OCI-LY1 (cell line): Measurements from ENCODE around the gene TRIM10.
A peak's percentile ranks its signal among the peaks of the same experiment; 100 is the strongest.

ENCODE experiments used
- H2AFZ ChIP-seq: fragments of 200-600 bp; sonication (generic), shearing (Covaris generic); 2 replicates; pipeline ENCODE4 v1.6.0; 2014; ENCODE audit warnings: antibody characterized with exemption, mild to moderate bottlenecking, low read length
- H3F3A ChIP-seq: fragments of 200-600 bp; sonication (generic), shearing (Covaris generic); 2 replicates; pipeline ENCODE4 v1.6.0; 2014; ENCODE audit warnings: mild to moderate bottlenecking, antibody characterized with exemption, low read length, moderate library complexity; ENCODE audit not compliant: insufficient read depth
- H3K27ac ChIP-seq: fragments of 200-600 bp; sonication (generic); 2 replicates; pipeline ENCODE4 v1.5.1; 2014; ENCODE audit warnings: low read length, mixed run types, mild to moderate bottlenecking, low read depth; ENCODE audit not compliant: poor library complexity, severe bottlenecking
- H3K27me3 ChIP-seq: fragments of 200-600 bp; sonication (generic); 2 replicates; pipeline ENCODE4 v1.6.0; 2014; ENCODE audit warnings: antibody characterized with exemption, mild to moderate bottlenecking, low read length, moderate library complexity; ENCODE audit not compliant: insufficient read depth
- H3K36me3 ChIP-seq: fragments of 200-600 bp; sonication (generic); 2 replicates; pipeline ENCODE4 v1.6.1; 2014; ENCODE audit warnings: mild to moderate bottlenecking, antibody characterized with exemption, low read length, moderate library complexity, mixed read lengths; ENCODE audit not compliant: insufficient read depth
- H3K4me1 ChIP-seq: fragments of 200-600 bp; sonication (generic); 2 replicates; pipeline ENCODE4 v1.5.1; 2014; ENCODE audit warnings: mild to moderate bottlenecking, low read length, moderate library complexity; ENCODE audit not compliant: insufficient read depth, severe bottlenecking
- H3K4me2 ChIP-seq: fragments of 200-600 bp; sonication (generic), shearing (Covaris generic); 2 replicates; pipeline ENCODE4 v1.6.1; 2014; ENCODE audit warnings: low read length
- H3K4me3 ChIP-seq: fragments of 200-600 bp; sonication (generic); 2 replicates; pipeline ENCODE4 v1.5.1; 2014; ENCODE audit warnings: low read length, low read depth, mild to moderate bottlenecking, mixed read lengths; ENCODE audit not compliant: poor library complexity, severe bottlenecking
- H3K79me2 ChIP-seq: fragments of 200-600 bp; shearing (Covaris generic); 2 replicates; pipeline ENCODE4 v1.6.1; 2016; ENCODE audit warnings: mixed run types, low read length, mixed read lengths; ENCODE audit not compliant: insufficient read depth
- H3K9ac ChIP-seq: fragments of 200-600 bp; sonication (generic), shearing (Covaris generic); 2 replicates; pipeline ENCODE4 v1.6.1; 2014; ENCODE audit warnings: mild to moderate bottlenecking, low read length, mixed read lengths
- H3K9me2 ChIP-seq: fragments of 200-600 bp; sonication (generic), shearing (Covaris generic); 2 replicates; pipeline ENCODE4 v1.6.1; 2014; ENCODE audit warnings: low read depth, mild to moderate bottlenecking, low read length, mixed read lengths
- H3K9me3 ChIP-seq: fragments of 200-600 bp; shearing (Covaris generic); 2 replicates; pipeline ENCODE4 v1.6.1; 2014; ENCODE audit warnings: low read length, mixed read lengths
- H4K20me1 ChIP-seq: fragments of 200-600 bp; sonication (generic), shearing (Covaris generic); 2 replicates; pipeline ENCODE4 v1.6.0; 2016; ENCODE audit warnings: mild to moderate bottlenecking, low read length; ENCODE audit not compliant: insufficient read depth
- EZH2 ChIP-seq: fragments of 200-600 bp; sonication (generic), shearing (Covaris generic); IDR thresholded peaks from 2 replicates; pipeline ENCODE4 v1.8.0; 2017; ENCODE audit warnings: borderline replicate concordance, mixed run types, mild to moderate bottlenecking, antibody characterized with exemption, low read length, moderate library complexity, mixed read lengths
- TF ChIP-seq, protein P1 (sequence below): fragments of 200-600 bp; sonication (generic), shearing (Covaris generic); IDR thresholded peaks from 2 replicates; pipeline ENCODE4 v1.5.1; 2017; ENCODE audit warnings: mild to moderate bottlenecking, antibody characterized with exemption, low read length, moderate library complexity, mixed read lengths

Gene TRIM10

DNA sequence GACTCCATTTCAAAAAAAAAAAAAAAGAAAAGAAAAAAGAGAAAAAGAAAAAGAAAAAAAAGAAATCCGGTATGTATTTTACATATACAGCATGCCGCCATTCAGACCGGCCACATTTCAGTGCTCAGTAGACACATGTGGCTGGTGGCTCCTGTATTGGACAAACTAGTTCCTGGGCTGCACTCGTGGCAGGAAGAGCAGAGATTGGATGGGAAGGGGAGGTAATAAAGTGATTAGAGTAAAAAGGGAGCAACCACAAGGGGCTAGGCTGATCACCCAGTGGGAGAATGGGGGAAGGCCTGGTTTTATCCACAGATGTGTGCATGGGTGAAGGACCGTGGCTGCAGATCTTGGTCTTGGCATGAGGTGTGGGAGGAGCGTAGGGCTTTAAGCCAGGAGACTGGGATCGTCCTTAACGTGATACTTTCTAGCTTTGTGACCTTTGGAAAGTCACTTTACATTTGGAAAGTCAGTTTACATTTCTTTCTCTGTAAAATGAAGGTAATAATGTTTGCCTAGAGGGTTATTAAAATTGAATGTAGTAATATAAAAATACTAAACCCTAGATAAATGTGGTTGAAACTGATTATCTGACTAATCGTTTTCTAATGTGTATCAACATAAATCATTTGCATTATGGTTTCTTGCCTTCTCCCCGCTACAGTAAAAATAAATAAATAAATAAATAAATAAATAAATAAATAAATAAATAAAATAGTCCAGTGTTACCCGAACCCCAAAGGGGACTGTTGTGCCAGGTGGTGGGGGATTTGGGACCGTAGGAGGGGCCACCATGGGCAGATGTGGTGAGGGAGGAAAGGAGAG is 1.5 kb upstream of the TRIM10 start:
- H3K79me2 ChIP-seq = no peaks in the 10 kb centered on the region
- 0 out of 2 replicates have a peak overlapping the region, but pooled peaks have one; percentile 21 for H3K4me2 ChIP-seq
- no peak for TF ChIP-seq EZH2
- TF ChIP-seq, protein P1, sequence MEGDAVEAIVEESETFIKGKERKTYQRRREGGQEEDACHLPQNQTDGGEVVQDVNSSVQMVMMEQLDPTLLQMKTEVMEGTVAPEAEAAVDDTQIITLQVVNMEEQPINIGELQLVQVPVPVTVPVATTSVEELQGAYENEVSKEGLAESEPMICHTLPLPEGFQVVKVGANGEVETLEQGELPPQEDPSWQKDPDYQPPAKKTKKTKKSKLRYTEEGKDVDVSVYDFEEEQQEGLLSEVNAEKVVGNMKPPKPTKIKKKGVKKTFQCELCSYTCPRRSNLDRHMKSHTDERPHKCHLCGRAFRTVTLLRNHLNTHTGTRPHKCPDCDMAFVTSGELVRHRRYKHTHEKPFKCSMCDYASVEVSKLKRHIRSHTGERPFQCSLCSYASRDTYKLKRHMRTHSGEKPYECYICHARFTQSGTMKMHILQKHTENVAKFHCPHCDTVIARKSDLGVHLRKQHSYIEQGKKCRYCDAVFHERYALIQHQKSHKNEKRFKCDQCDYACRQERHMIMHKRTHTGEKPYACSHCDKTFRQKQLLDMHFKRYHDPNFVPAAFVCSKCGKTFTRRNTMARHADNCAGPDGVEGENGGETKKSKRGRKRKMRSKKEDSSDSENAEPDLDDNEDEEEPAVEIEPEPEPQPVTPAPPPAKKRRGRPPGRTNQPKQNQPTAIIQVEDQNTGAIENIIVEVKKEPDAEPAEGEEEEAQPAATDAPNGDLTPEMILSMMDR = no peak
- H2AFZ ChIP-seq = no peak overlapping the region
- no peak overlapping the region for H3K4me3 ChIP-seq
- no peaks in the 10 kb centered on the region for H3K9me2 ChIP-seq
- no peaks in the 10 kb centered on the region; the same call in 1 of the 2 replicates for H3K27me3 ChIP-seq
- H3K36me3 ChIP-seq = no peaks in the 10 kb centered on the region
- no peaks in the 10 kb centered on the region for H3F3A ChIP-seq
- no peak overlapping the region for H3K9ac ChIP-seq
- no peaks in the 10 kb centered on the region for H4K20me1 ChIP-seq
- no peaks in the 10 kb centered on the region for H3K9me3 ChIP-seq
- no peaks in the 10 kb centered on the region for H3K4me1 ChIP-seq
- no peak overlapping the region for H3K27ac ChIP-seq

DNA sequence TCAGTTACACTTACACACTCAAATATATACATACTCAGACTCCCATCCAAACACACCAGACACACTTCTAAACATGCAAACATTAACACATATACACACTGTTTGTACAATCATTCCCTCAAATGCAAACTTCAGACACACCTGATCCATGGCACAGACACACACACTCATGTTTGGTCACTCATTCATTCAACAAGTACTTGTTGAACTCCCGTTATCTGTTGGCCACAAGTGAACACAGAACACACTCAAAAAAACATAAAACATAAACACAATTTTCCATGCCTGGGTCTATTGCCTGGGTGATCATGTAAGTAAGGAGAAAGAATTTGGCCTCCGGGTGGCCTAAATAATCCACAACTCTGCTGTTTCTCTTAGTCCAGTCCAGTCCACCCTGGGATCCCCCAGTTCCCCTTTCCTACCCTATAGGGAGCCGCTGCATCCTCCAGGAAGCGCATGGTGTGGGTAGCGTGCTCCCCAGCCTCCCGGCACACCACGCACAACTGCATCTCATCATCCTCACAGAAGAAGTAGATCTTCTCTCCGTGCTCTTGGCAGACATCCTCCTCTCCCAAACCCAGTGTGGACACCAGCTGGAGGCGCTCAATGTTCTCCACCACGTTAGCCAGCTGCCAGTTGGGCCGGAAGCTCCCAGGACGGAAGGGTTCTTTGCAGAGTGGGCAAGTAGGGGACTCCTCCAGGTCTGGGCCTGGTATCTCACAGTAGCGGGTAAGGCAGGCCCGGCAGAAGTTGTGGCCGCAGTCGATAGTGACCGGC is 815 bp downstream of the TRIM10 start:
- TF ChIP-seq EZH2 = no peak
- TF ChIP-seq, protein P1 = no peak
- Histone ChIP-seq H3F3A (no peaks in the 10 kb centered on the region), H4K20me1 (no peaks in the 10 kb centered on the region), H3K9me2 (no peaks in the 10 kb centered on the region), H3K9ac (no peak overlapping the region), H3K27me3 (peaks cover 4% of the 10 kb centered on the region; the same call in 1 of the 2 replicates), H3K36me3 (no peaks in the 10 kb centered on the region), H3K9me3 (no peaks in the 10 kb centered on the region), H3K79me2 (no peaks in the 10 kb centered on the region), H3K4me2 (no peak overlapping the region), H3K4me1 (no peaks in the 10 kb centered on the region), H2AFZ (no peak overlapping the region), H3K4me3 (no peak overlapping the region), H3K27ac (no peak overlapping the region)

DNA sequence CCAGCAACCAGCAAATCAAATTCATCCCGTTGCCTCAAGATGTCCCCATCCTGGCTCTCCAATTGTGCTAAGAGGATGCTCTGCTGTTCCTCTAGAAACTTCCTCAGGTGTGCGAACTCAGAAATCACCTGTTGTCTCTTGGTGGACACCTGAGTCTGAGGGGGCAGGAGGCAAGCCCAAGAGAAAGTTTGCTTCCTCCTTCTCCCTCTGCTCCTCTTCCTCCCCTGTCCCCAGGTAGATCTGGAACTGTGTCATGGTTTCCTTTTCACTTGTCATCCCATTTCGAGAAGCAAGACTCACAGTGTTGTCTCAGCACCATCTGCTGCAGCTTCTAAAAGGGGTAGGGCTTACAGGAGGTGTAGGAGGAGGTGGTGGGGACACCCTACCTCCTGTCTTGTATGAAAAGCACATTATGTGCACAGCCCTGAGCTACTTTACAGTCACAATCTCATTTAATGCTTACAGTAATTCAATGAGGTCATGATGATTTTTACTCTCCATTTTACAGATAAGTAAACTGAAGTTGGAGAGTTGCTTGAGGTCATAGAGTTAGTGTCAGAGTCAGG is 2.5 kb downstream of the TRIM10 start:
- H4K20me1 ChIP-seq = no peaks in the 10 kb centered on the region
- H3K79me2 ChIP-seq = no peaks in the 10 kb centered on the region
- H3K4me3 ChIP-seq = no peak overlapping the region
- no peak overlapping the region for H2AFZ ChIP-seq
- H3K9me3 ChIP-seq = no peaks in the 10 kb centered on the region
- no peak overlapping the region for H3K27ac ChIP-seq
- H3K4me1 ChIP-seq = no peaks in the 10 kb centered on the region
- no peaks in the 10 kb centered on the region for H3F3A ChIP-seq
- no peak overlapping the region for H3K4me2 ChIP-seq
- no peak for TF ChIP-seq EZH2
- TF ChIP-seq, protein P1 = no peak
- peaks cover 4% of the 10 kb centered on the region for H3K27me3 ChIP-seq
- H3K36me3 ChIP-seq = no peaks in the 10 kb centered on the region
- H3K9me2 ChIP-seq = no peaks in the 10 kb centered on the region
- H3K9ac ChIP-seq = no peak overlapping the region
